ENCODE measurements around the gene D2HGDH. TPM values are rescaled to one million over a fixed set of nuclear protein-coding genes. Genes with fewer than 3 reads are reported as not detected.

D2HGDH gene
- total RNA-seq, 1 experiment from 2014 or later: 46.3 TPM

GRCh38 chr2:241763551-241764274 is 29.3 kb downstream of the D2HGDH start (continued):
- no peak for TF ChIP-seq REST (IDR thresholded peaks at IDR 0.05; ENCODE audit: low read depth)

- no peak for ATAC-seq
- no TSS peak for BruUV-seq (replicated peaks)
- intact Hi-C loops (cut with micrococcal nuclease): no loop called here
- no peaks in the 10 kb centered on the region for H3K79me2 ChIP-seq (ENCODE audit: insufficient read depth, low read length)
- no peak overlapping the region for H3K27ac ChIP-seq (ENCODE audit: low read depth, low read length)
- H3K9me2 ChIP-seq (ENCODE audit: insufficient read depth): no peaks in the 10 kb centered on the region
- RAD21 ChIA-PET (ENCODE audit: low non-redundant PET in 1 of 2, low total read pairs in 2 of 2, uncharacterized antibody in 2 of 2, unreplicated experiment in 2 of 2): no interaction called here
- TF ChIP-seq EZH2phosphoT487 (IDR thresholded peaks at IDR 0.05; ENCODE audit: borderline replicate concordance) (no peak), SRF (IDR thresholded peaks at IDR 0.05; ENCODE audit: low read depth) (no peak), POLR2A (IDR thresholded peaks at IDR 0.05; ENCODE audit: borderline replicate concordance, extremely low read depth, insufficient read depth, insufficient read length) (no peak)
- no peak overlapping the region for H3K4me2 ChIP-seq (ENCODE audit: low read length)
- H3K9ac ChIP-seq (ENCODE audit: low read length): no peak overlapping the region
- no peaks in the 10 kb centered on the region for H3K4me1 ChIP-seq (ENCODE audit: control insufficient read depth in 1 of 2, insufficient read depth in 2 of 2, low read length in 2 of 2)
- peaks cover 3 to 9% of the 10 kb centered on the region in 2 experiments; a peak in 2 of 4 replicates for H3K36me3 ChIP-seq (ENCODE audit: control insufficient read depth in 1 of 2, insufficient read depth in 2 of 2, low read length in 2 of 2)
- H3K9me3 ChIP-seq (ENCODE audit: control insufficient read depth in 1 of 2, insufficient read depth in 1 of 2, low read depth in 1 of 2, low read length in 2 of 2): no peaks in the 10 kb centered on the region
- DNase-seq (ENCODE audit: low read depth, low spot score): no peak
- no peak overlapping the region for H3K4me3 ChIP-seq (replicated peaks in 1 of 2; ENCODE audit: low read depth in 1 of 2, low read length in 2 of 2)
- H3K27me3 ChIP-seq (ENCODE audit: insufficient read depth, low read length): no peaks in the 10 kb centered on the region
- POLR2A ChIA-PET: no interaction called here
- CTCF ChIA-PET: no interaction called here
- H4K20me1 ChIP-seq (ENCODE audit: insufficient read depth): no peaks in the 10 kb centered on the region
- H2AFZ ChIP-seq (ENCODE audit: low read depth, low read length, poor library complexity, severe bottlenecking): no peak overlapping the region
Measured at GRCh38 chr2:241764275-241765241, 30.1 kb downstream of the D2HGDH start.
